Ascending aorta (tissue), 2 donors: Measurements from ENCODE around the gene CIB4. TPM values are rescaled to one million over a fixed set of nuclear protein-coding genes. Genes with fewer than 3 reads are reported as not detected.

Experiments used
- DNase-seq, 2 donors: peaks; one replicate each; pipeline ENCODE4 v3.0.0-alpha.2; 2019; ENCODE audit warnings: low spot score in 2 of 2
- H3K27ac ChIP-seq, 2 donors: fragments of 200-600 bp; sonication (generic); one replicate each; pipeline ENCODE4 v1.5.1; 2016 to 2017; ENCODE audit warnings: mild to moderate bottlenecking in 1 of 2
- H3K27me3 ChIP-seq: fragments of 200-600 bp; sonication (generic); one replicate; pipeline ENCODE4 v1.5.1; 2017
- H3K36me3 ChIP-seq, 2 donors: fragments of 200-600 bp; sonication (generic); one replicate each; pipeline ENCODE4 v1.5.1; 2016
- H3K4me1 ChIP-seq, 2 donors: fragments of 200-600 bp; sonication (generic); one replicate each; pipeline ENCODE4 v1.5.1; 2016 to 2017; ENCODE audit warnings: mild to moderate bottlenecking in 1 of 2
- H3K4me3 ChIP-seq, 2 donors: fragments of 200-600 bp; sonication (generic); one replicate each; pipeline ENCODE4 v1.5.1; 2016 to 2017; ENCODE audit warnings: mild to moderate bottlenecking in 1 of 2
- H3K9me3 ChIP-seq, 2 donors: fragments of 200-600 bp; sonication (generic); one replicate each; pipeline ENCODE4 v1.5.1; 2016
- intact Hi-C: fragments of 100-400 bp; cut with DNase I; formaldehyde crosslinking; loops from one replicate; pipeline ENCODE4 v1.15.1; 2023
- total RNA-seq: library from RNA; depleted of rRNA; stranded (reverse); fragments of >200 nt; gene quantifications from one replicate; pipeline ENCODE4 v1.1.0, GENCODE V29; 2016
- TF ChIP-seq, protein P1 (sequence below), 3 experiments: fragments of 200-600 bp in 2 of 3; fragments of 450-650 bp in 1 of 3; sonication (generic) in 2 of 3; IDR thresholded peaks; one replicate each; pipeline ENCODE4 v1.5.1; 2016 to 2019; ENCODE audit warnings: antibody characterized with exemption in 3 of 3, mild to moderate bottlenecking in 1 of 3, moderate library complexity in 1 of 3

The CIB4 gene
- total RNA-seq, 1 donor from 2014 or later: not detected

- intact Hi-C loops: no loop called here
- Histone ChIP-seq H3K27me3 (no peaks in the 10 kb centered on the region), H3K36me3 (no peaks in the 10 kb centered on the region), H3K27ac (no peak overlapping the region), H3K4me1 (peaks cover 0 to 14% of the 10 kb centered on the region in 2 donors), H3K4me3 (no peak overlapping the region), H3K9me3 (no peaks in the 10 kb centered on the region)
- peak in 1 of 2 donors; percentile 44 for DNase-seq
- TF ChIP-seq, protein P1, sequence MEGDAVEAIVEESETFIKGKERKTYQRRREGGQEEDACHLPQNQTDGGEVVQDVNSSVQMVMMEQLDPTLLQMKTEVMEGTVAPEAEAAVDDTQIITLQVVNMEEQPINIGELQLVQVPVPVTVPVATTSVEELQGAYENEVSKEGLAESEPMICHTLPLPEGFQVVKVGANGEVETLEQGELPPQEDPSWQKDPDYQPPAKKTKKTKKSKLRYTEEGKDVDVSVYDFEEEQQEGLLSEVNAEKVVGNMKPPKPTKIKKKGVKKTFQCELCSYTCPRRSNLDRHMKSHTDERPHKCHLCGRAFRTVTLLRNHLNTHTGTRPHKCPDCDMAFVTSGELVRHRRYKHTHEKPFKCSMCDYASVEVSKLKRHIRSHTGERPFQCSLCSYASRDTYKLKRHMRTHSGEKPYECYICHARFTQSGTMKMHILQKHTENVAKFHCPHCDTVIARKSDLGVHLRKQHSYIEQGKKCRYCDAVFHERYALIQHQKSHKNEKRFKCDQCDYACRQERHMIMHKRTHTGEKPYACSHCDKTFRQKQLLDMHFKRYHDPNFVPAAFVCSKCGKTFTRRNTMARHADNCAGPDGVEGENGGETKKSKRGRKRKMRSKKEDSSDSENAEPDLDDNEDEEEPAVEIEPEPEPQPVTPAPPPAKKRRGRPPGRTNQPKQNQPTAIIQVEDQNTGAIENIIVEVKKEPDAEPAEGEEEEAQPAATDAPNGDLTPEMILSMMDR (IDR thresholded peaks at IDR 0.05): no peak
Measured at GRCh38 chr2:26561376-26561775, 79.8 kb downstream of the CIB4 start.

DNA sequence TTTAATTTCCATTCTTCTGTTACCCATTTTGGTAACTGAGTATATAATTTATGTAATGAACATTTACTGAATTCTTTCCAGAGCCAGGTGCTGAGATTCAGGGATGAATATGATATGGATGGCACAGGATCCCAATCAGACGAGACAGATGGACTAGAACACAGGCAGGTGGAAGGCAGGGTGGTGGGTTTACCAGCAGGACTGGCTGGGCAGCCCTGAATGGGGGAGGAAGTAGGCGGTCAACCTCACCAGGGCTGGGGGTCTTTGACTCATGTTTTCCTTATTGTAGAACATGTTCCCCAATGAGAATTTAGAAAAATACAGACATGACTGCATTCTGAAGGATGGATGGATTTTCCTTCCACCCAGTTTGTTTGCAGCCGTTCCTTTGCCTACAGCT, 80.3 kb downstream of the CIB4 start:
- H3K4me3 ChIP-seq: no peak overlapping the region
- intact Hi-C loops: no loop called here
- H3K27ac ChIP-seq: no peak overlapping the region
- H3K27me3 ChIP-seq: no peaks in the 10 kb centered on the region
- H3K36me3 ChIP-seq: no peaks in the 10 kb centered on the region
- no peaks in the 10 kb centered on the region for H3K9me3 ChIP-seq
- DNase-seq: peak in 1 of 2 donors; percentile 16
- TF ChIP-seq, protein P1 (IDR thresholded peaks at IDR 0.05): no peak
- H3K4me1 ChIP-seq: peaks cover 0 to 14% of the 10 kb centered on the region in 2 donors

DNA sequence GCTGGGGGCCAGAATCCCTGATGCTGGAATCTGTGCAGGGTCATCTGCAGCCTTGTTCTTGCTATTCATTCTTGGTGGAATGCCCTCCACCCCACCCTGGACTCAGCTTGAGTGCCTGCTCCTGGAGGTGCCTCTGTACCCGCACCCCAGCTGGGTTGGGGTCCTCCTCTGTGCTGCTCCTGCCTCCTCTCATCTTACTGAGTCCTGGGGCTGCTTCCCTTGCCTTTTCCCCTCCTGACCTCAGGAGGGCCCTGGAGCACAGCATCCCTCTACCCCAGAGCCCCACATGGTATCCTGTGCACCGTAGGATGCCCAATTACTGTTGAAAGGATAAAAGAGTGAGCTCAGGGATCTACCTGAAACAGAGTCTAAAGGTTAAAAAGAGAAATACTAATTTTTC, 81.6 kb downstream of the CIB4 start:
- no peaks in the 10 kb centered on the region for H3K36me3 ChIP-seq
- DNase-seq: peak in 1 of 2 donors; percentile 19
- intact Hi-C loops: no loop called here

GRCh38 chr2:26559044-26559405, 82.1 kb downstream of the CIB4 start:
- H3K36me3 ChIP-seq: no peaks in the 10 kb centered on the region
- peak in 1 of 2 donors; percentile 40 for DNase-seq
- H3K9me3 ChIP-seq: no peaks in the 10 kb centered on the region
- H3K27me3 ChIP-seq: no peaks in the 10 kb centered on the region
- intact Hi-C loops: no loop called here
- no peak overlapping the region for H3K4me3 ChIP-seq
- peaks cover 0 to 14% of the 10 kb centered on the region in 2 donors for H3K4me1 ChIP-seq
- H3K27ac ChIP-seq: no peak overlapping the region
- TF ChIP-seq, protein P1 (IDR thresholded peaks at IDR 0.05): no peak

More for the DNA sequence above, 81.6 kb downstream of the CIB4 start:
- H3K4me3 ChIP-seq: no peak overlapping the region
- no peak overlapping the region for H3K27ac ChIP-seq
- peaks cover 0 to 14% of the 10 kb centered on the region in 2 donors for H3K4me1 ChIP-seq
- H3K9me3 ChIP-seq: no peaks in the 10 kb centered on the region
- TF ChIP-seq, protein P1 (IDR thresholded peaks at IDR 0.05): no peak
- no peaks in the 10 kb centered on the region for H3K27me3 ChIP-seq

DNA sequence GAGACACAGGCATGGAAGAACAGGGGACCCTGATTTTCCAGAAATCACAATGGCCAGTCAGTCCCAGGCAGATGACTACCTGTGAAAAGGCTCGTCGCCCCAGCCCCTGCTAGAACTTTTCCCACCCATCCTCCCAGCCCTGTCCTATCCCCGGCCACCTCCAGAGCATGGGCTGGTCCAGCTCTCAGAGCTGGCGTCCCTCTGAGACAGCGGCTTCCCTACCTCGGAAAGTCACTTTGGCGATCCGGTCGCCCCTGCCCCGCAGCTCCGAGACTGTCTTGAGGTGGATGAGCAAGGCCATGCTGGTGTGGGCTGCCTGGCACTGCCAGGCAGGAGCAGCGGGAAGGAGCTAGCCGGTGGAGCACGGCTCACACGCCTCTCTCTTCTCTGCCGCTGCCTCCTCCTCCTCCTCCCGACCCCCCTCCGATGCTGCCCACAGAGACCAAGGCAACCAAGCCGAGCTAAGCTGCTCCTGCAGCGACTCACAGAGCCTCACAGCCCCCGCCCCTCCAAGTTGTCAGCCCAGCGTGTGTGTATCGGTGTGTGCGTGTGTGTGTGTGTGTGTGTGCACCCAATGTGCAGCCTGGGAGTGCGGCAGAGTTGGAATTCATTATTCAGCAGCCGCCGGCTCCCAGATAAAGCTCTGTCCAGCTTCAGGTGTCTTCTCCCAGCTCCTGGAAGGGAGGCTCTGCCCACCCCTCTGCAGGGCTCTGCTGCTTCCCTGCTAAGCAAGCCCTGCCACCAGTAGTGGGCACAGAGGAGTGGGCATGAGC, 82.7 kb downstream of the CIB4 start:
- H3K36me3 ChIP-seq: no peaks in the 10 kb centered on the region
- H3K27ac ChIP-seq: no peak overlapping the region
- TF ChIP-seq, protein P1 (IDR thresholded peaks at IDR 0.05): no peak
- H3K9me3 ChIP-seq: no peaks in the 10 kb centered on the region
- DNase-seq: peak in 1 of 2 donors; percentile 41
- H3K4me3 ChIP-seq: no peak overlapping the region
- intact Hi-C loops: no loop called here
- peaks cover 0 to 11% of the 10 kb centered on the region in 2 donors for H3K4me1 ChIP-seq
- H3K27me3 ChIP-seq: no peaks in the 10 kb centered on the region
